Neural crest cell (in vitro differentiated cells): ENCODE data around the gene ADAMTS7. TPM values are rescaled to one million over a fixed set of nuclear protein-coding genes. Genes with fewer than 3 reads are reported as not detected.
"Not testable (repeated sequence)": the region's sequence is repeated elsewhere in the genome, so short reads cannot be mapped to it uniquely, and the experiment has no call there.

Experiments
- DNase-seq: peaks from one replicate; pipeline ENCODE4 v3.0.0; 2021; ENCODE audit warnings: low read depth, mixed read lengths, low spot score
- H3K27ac Mint-ChIP-seq: one replicate; pipeline ENCODE4 v1.8.0; 2021; ENCODE audit warnings: mild to moderate bottlenecking, mixed read lengths; ENCODE audit not compliant: unreplicated experiment
- H3K27me3 Mint-ChIP-seq: 2 replicates; pipeline ENCODE4 v1.8.0; 2021; ENCODE audit warnings: low read depth, mild to moderate bottlenecking, mixed read lengths
- H3K36me3 Mint-ChIP-seq: 2 replicates; pipeline ENCODE4 v1.8.0; 2021; ENCODE audit warnings: low read depth, mild to moderate bottlenecking, mixed read lengths
- H3K4me1 Mint-ChIP-seq: 2 replicates; pipeline ENCODE4 v1.8.0; 2021; ENCODE audit warnings: mixed read lengths
- H3K4me3 Mint-ChIP-seq: one replicate; pipeline ENCODE4 v1.8.0; 2021; ENCODE audit warnings: mild to moderate bottlenecking, mixed read lengths
- H3K9me3 Mint-ChIP-seq: 2 replicates; pipeline ENCODE4 v1.8.0; 2021; ENCODE audit warnings: mixed read lengths
- total RNA-seq: library from RNA; stranded (reverse); gene quantifications from 2 replicates; pipeline ENCODE4 v1.2.1, GENCODE V29; 2021
- TF ChIP-seq, protein P1 (sequence below): fragments of 200-600 bp; sonication (generic); conservative IDR thresholded peaks from 2 replicates; pipeline ENCODE4 v1.5.0; 2021; ENCODE audit warnings: antibody characterized with exemption, mild to moderate bottlenecking

The ADAMTS7 gene
- total RNA-seq, 1 donor from 2014 or later, result 68.2 TPM

DNA sequence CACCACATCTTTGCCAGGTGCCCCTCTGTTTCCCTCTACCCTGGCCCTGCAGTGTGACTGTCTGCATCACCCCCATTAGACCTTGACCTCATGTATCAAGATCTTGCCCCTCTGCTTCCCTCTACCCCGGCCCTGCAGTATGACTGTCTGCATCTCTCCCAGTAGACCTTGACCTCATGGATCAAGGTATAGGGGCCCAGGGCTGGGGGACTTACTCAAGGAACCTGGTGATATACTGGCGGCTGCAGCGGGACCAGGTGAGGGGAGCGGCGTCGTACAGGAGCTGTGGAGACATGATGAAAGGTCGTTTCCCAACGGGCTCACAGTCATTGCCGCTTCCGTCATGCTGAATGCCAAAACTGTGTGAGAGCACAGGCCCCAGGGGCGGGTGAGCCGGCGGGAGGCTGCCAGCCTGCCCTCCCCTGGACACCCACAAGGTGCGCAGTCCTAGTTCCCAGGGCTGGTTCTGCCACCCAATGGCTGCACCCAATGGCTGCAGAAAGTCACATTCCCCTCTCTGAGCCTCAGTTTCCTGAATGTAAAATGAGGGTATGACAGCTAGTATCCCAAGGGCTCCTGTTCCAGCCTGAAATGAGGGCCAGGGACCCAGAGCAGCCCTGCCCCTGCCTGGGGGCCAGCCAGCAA, 23.1 kb downstream of the ADAMTS7 start:
- no peaks in the 10 kb centered on the region for H3K9me3 Mint-ChIP-seq
- no peak overlapping the region for H3K4me3 Mint-ChIP-seq
- no peaks in the 10 kb centered on the region for H3K27me3 Mint-ChIP-seq
- peaks cover 28% of the 10 kb centered on the region for H3K36me3 Mint-ChIP-seq
- DNase-seq, result no peak
- no peaks in the 10 kb centered on the region for H3K4me1 Mint-ChIP-seq
- TF ChIP-seq, protein P1, sequence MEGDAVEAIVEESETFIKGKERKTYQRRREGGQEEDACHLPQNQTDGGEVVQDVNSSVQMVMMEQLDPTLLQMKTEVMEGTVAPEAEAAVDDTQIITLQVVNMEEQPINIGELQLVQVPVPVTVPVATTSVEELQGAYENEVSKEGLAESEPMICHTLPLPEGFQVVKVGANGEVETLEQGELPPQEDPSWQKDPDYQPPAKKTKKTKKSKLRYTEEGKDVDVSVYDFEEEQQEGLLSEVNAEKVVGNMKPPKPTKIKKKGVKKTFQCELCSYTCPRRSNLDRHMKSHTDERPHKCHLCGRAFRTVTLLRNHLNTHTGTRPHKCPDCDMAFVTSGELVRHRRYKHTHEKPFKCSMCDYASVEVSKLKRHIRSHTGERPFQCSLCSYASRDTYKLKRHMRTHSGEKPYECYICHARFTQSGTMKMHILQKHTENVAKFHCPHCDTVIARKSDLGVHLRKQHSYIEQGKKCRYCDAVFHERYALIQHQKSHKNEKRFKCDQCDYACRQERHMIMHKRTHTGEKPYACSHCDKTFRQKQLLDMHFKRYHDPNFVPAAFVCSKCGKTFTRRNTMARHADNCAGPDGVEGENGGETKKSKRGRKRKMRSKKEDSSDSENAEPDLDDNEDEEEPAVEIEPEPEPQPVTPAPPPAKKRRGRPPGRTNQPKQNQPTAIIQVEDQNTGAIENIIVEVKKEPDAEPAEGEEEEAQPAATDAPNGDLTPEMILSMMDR, result no peak
- H3K27ac Mint-ChIP-seq, result no peak overlapping the region

DNA sequence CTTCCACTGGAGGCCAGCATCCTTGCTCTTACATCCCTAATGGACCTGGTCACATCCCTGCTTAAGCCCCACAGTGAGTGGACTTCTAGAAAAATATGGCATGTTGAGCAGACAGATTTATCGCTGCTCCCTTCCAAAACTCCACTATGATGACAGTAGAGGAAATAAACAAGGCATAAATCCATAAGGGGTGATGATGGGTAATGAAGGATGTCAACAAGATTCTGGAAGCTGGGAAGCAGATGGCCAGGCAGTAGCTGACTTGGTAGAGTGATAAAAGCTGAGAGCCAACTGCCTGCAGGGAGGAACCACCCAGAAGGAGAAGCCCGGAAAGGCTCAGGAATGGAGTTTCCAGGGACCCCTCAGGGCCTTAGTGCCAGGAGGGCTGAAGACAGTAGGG, 28.9 kb downstream of the ADAMTS7 start:
- peaks cover 22% of the 10 kb centered on the region for H3K36me3 Mint-ChIP-seq
- H3K4me1 Mint-ChIP-seq, H3K27me3 Mint-ChIP-seq, DNase-seq, H3K4me3 Mint-ChIP-seq, H3K9me3 Mint-ChIP-seq: not testable (repeated sequence)
- peak overlapping the region; percentile 50 for H3K27ac Mint-ChIP-seq

DNA sequence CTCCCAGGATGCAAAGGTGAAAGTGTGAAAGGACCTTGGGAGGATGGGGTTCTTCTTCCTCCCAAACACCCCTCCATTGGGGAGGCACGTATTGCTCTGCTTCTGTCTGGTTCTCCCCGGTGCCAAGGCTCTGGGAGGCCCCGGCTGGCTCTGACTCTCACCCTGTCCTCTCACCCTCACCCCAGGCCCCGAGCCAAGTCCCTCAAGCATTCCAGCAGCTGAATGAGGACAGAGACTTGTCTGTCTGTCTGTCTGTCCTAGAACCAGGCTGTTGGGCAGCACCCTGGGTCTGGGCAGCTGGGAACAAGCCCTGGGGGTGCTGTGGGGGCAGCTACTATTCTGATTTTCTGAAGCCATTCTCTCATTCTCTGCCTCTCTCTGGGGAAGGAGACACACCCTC, 29.9 kb downstream of the ADAMTS7 start:
- not testable (repeated sequence) for DNase-seq, H3K27ac Mint-ChIP-seq, H3K4me3 Mint-ChIP-seq, H3K27me3 Mint-ChIP-seq, H3K4me1 Mint-ChIP-seq, H3K9me3 Mint-ChIP-seq
- H3K36me3 Mint-ChIP-seq, result peaks cover 16% of the 10 kb centered on the region

DNA sequence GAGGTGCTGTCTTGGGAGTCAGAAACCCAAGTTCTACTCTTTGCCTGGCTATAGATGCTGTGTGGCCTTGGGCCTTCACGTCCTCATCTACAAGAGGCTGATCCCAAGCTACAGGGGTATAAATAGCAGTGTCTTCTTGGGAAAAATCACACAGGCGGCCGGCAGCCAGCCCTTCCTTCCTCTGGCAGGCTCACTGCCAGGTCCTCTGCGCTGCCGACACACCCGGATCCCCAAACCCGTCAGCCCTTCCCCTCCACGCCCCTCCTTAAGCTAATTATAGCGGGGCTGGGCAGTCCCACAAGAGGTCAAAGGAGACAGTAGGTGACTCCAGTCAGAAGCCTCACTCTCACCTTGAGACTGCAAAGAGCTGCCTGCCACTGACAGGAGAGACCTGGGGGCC, 31.3 kb downstream of the ADAMTS7 start:
- not testable (repeated sequence) for H3K27ac Mint-ChIP-seq, H3K4me1 Mint-ChIP-seq, H3K4me3 Mint-ChIP-seq, H3K36me3 Mint-ChIP-seq, DNase-seq, H3K9me3 Mint-ChIP-seq, H3K27me3 Mint-ChIP-seq

DNA sequence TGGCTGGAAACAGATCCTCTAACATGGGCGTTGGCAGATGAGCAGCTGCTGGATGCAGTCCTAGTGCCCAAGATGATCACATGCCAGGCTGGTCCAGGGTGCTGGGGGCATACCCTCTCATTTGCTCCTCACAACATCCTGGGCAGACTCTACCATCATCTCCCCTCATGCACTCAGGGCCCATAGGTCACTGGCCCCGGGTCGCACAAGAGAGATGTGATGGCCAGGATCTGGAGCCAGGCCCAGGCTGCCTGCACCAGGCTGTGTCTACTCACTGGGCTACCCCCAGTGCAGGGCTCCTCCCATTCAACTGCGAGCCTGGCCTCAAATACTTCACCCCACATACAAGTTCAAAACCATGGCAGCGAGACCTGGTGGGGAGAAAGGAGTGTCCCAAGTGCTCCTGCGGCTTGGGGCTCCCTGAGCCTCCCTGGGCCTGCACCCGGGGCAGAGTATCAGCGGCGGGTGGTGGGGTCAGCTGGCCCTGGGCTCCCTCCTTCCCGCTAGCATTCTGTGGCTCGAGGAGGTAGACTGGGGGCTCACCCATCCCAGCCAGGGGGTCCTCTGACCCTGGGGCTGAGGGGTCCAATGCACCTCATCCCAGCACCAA, 32.0 kb downstream of the ADAMTS7 start:
- H3K36me3 Mint-ChIP-seq, DNase-seq, H3K4me1 Mint-ChIP-seq, H3K9me3 Mint-ChIP-seq, H3K4me3 Mint-ChIP-seq, H3K27me3 Mint-ChIP-seq, H3K27ac Mint-ChIP-seq: not testable (repeated sequence)

DNA sequence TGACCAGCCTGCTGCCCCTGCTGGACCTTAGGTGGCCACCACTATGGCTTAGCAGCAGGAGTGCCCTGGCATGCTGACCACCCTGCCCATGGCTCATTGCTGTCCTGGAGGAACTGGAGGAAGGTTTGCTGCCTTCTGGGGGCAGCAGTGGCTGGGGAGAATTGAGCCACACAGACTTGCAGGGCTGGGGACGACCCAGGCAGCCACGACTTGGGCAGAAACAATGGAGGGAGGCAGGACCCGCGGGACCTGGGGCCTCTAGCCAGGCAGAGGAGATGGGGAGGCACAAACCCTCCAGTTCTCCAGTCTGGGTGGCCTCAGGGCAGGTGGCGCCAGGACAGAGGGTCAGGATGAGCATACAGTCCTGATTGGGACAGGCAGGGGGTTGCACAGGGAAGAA, 32.8 kb downstream of the ADAMTS7 start:
- Mint-ChIP-seq H3K36me3 (no peaks in the 10 kb centered on the region), H3K9me3 (no peaks in the 10 kb centered on the region), H3K4me1 (no peaks in the 10 kb centered on the region), H3K27ac (no peak overlapping the region), H3K4me3 (no peak overlapping the region), H3K27me3 (no peaks in the 10 kb centered on the region)
- TF ChIP-seq, protein P1, result no peak
- no peak for DNase-seq

DNA sequence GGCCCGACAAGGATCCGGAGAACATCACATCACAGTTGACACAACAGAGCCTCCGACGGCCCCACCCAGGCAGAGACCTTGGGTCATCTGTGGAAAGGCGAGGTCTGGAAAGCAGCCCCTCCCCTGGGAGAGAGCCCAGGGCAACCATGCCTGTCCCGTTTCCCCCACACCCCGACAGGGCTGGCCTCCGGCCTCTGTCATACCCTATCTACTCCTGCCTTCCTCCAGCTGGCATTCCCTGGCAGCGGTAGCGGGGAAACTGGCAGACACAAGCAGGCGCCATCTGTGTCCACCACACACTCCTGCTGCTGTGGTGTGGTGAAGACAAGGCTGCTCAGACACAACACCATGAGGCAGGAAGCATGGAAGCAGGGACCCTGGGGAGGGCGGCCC, 33.3 kb downstream of the ADAMTS7 start:
- H3K36me3 Mint-ChIP-seq, H3K4me1 Mint-ChIP-seq: not testable (repeated sequence)

DNA sequence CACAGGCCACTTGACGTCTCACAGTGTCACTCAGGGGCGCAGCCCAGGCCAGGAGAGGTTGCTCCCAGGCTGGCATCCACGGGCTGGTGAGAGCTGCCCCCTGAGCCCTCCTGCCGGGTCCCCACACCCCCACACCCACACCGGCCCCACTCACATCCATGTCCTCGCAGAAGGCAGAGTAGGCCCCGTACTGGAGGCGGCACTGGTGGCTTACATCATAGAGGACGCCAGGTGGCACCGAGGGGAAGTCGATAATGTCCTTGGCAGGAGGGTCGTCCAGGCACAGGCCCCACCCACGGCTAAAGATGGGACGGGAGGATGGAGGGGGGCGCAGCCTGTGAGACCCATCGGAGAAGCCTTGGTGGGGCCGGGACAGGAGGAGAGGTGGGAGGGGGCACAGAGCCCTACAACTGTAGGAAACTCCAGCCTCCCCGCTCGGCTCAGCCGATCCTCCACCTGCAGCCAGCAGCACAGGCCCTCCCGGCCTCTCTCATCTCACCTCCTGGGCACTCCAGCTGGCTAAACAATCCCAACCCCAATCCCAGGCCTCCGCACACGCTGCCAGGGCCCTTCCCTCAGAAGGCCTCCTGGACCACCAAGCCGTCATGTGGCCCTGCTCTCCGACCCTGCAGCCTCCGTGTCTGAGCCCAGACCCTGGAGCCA, 33.8 kb downstream of the ADAMTS7 start:
- H3K9me3 Mint-ChIP-seq, H3K4me3 Mint-ChIP-seq, H3K27me3 Mint-ChIP-seq, H3K4me1 Mint-ChIP-seq, DNase-seq, H3K36me3 Mint-ChIP-seq: not testable (repeated sequence)
- H3K27ac Mint-ChIP-seq, result peak overlapping the region; percentile 91

More for the DNA sequence above, 33.3 kb downstream of the ADAMTS7 start:
- not testable (repeated sequence) for DNase-seq, H3K27ac Mint-ChIP-seq, H3K9me3 Mint-ChIP-seq, H3K27me3 Mint-ChIP-seq, H3K4me3 Mint-ChIP-seq

DNA sequence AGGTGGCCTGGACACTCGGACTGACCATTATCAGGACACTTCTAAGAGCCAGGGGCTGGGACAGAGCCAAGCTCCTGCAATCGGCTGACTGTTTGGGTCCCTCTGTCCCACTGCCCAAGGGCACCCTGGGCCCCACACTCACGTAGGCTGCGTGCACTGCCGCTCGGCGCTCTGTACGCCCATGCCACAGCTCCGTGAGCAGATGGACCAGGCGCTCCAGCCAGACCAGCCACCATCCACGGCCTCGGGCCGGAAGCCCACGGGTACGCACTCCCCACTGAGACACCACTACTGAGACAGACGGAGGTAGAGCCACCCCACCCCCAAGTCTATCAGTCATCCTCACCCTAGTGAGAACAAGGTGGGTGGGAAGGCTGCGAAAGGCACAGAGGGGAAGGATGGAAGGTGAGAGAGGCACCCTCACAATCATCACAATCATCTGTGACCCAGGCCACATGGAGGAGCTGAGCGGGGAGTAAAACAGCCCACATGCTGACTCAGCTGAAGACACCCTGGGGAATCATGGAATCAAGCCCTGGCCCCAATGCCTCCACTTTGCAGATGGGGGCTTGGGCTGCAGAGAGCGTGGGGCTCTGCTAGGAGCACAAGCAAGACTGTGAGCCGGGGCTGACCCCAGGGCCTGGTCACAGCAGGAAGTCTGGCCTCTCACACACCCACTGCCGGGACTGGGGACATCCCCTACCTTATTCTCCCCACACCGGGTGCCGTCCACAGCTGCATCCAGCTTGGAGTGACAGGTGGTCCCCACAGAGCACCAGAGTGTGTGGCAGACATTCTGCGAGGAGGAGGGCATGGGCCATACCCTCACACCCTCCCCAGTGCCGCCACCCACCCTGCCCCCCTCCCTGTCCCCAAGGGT, 35.0 kb downstream of the ADAMTS7 start:
- H3K27ac Mint-ChIP-seq, result peak overlapping the region; percentile 62

More for the DNA sequence above, 35.0 kb downstream of the ADAMTS7 start:
- not testable (repeated sequence) for H3K36me3 Mint-ChIP-seq, DNase-seq, H3K9me3 Mint-ChIP-seq, H3K4me1 Mint-ChIP-seq, H3K4me3 Mint-ChIP-seq, H3K27me3 Mint-ChIP-seq
